HepG2 (cell line): Measurements from ENCODE around the gene GALNT11. TPM values are rescaled to one million over a fixed set of nuclear protein-coding genes. Genes with fewer than 3 reads are reported as not detected.

Experiments used
- ATAC-seq: fragments of 200-7000 bp; cut with Tn5 transposase; 3 replicates; pipeline ENCODE4 v1.9.1; 2020; ENCODE audit warnings: mild to moderate bottlenecking, moderate library complexity
- BruUV-seq: library from RNA; stranded (reverse); fragments of 400-500 nt; replicated peaks from 2 replicates; lab custom pipeline; 2021; lab: Mats Ljungman, UMichigan
- CTCF ChIA-PET: fragments of 300-600 bp; formaldehyde crosslinking; extraction: SDS; loops from one replicate; lab custom pipeline; 2021; ENCODE audit warnings: low total read pairs, inconsistent platforms, low intra/inter-chr PET ratio; lab: Yijun Ruan, JAX
- POLR2A ChIA-PET: fragments of 350-600 bp; sonication (Branson Sonifier 250); formaldehyde crosslinking; loops from one replicate; lab custom pipeline; 2020; ENCODE audit warnings: antibody characterized with exemption, inconsistent platforms; lab: Yijun Ruan, JAX
- DNase-seq: peaks from one replicate; pipeline ENCODE4 v3.0.0-alpha.2; 2015; ENCODE audit warnings: low spot score
- FAIRE-seq: peaks from 3 replicates; lab custom pipeline; 2011; peaks lifted over from hg19 to GRCh38; lab: Jason Lieb, UNC
- H2AFZ ChIP-seq: one replicate; pipeline ENCODE4 v1.6.1; 2011; ENCODE audit warnings: low read length, inconsistent platforms
- H3K27ac ChIP-seq: fragments of 300-600 bp; 3 replicates; pipeline ENCODE4 v1.8.0; 2011; ENCODE audit warnings: mixed run types, mild to moderate bottlenecking, mixed read lengths, low read length, inconsistent platforms; ENCODE audit not compliant: insufficient read depth; ENCODE audit errors: extremely low read length
- H3K27me3 ChIP-seq, 2 experiments: fragments of 200-600 bp in 1 of 2; 2 replicates in 1 of 2; 3 replicates in 1 of 2; pipeline versions ENCODE4 v1.6.0 to v1.8.0; 2011; ENCODE audit warnings: low read length in 2 of 2, mild to moderate bottlenecking in 2 of 2, moderate library complexity in 2 of 2, inconsistent platforms in 1 of 2; ENCODE audit not compliant: insufficient read depth in 2 of 2, control insufficient read depth in 1 of 2
- H3K36me3 ChIP-seq, 2 experiments: fragments of 200-600 bp in 1 of 2; replicated peaks in 1 of 2; 2 replicates in 1 of 2; 3 replicates in 1 of 2; pipeline versions ENCODE4 v1.5.1 to v1.8.0; 2011; ENCODE audit warnings: low read length in 2 of 2, inconsistent platforms in 1 of 2; ENCODE audit not compliant: insufficient read depth in 2 of 2, control insufficient read depth in 1 of 2
- H3K4me1 ChIP-seq: 2 replicates; pipeline ENCODE4 v1.5.1; 2012; ENCODE audit warnings: low read length, inconsistent platforms; ENCODE audit not compliant: insufficient read depth
- H3K4me2 ChIP-seq: 2 replicates; pipeline ENCODE4 v1.6.0; 2011; ENCODE audit warnings: low read depth, low read length, inconsistent platforms
- H3K4me3 ChIP-seq, 3 experiments: fragments of 200-600 bp in 1 of 3; sonication (generic), shearing (Covaris generic) in 1 of 3; replicated peaks in 1 of 3; 2 replicates each; pipeline ENCODE4 v1.5.1; 2011 to 2016; ENCODE audit warnings: low read length in 3 of 3, inconsistent platforms in 2 of 3, low read depth in 2 of 3, mild to moderate bottlenecking in 2 of 3, control low read depth in 1 of 3, mixed read lengths in 1 of 3; ENCODE audit not compliant: insufficient read depth in 1 of 3
- H3K79me2 ChIP-seq: one replicate; pipeline ENCODE4 v1.6.1; 2011; ENCODE audit warnings: low read length, inconsistent platforms; ENCODE audit not compliant: insufficient read depth
- H3K9ac ChIP-seq: 2 replicates; pipeline ENCODE4 v1.6.0; 2011; ENCODE audit warnings: mild to moderate bottlenecking, low read depth, low read length, inconsistent platforms; ENCODE audit not compliant: insufficient read depth
- H3K9me3 ChIP-seq: 2 replicates; pipeline ENCODE4 v1.5.1; 2012; ENCODE audit warnings: mild to moderate bottlenecking, low read length
- H4K20me1 ChIP-seq: 2 replicates; pipeline ENCODE4 v1.6.0; 2011; ENCODE audit warnings: inconsistent platforms, mild to moderate bottlenecking, low read length, moderate library complexity; ENCODE audit not compliant: insufficient read depth
- ATM ChIP-seq: fragments of 450-650 bp; IDR thresholded peaks from 2 replicates; pipeline ENCODE4 v1.7.1; 2017; ENCODE audit warnings: mild to moderate bottlenecking, borderline replicate concordance
- BORCS8-MEF2B ChIP-seq: sonication (generic); formaldehyde crosslinking; IDR thresholded peaks from 2 replicates; pipeline ENCODE4 v1.8.0; 2022; ENCODE audit warnings: mild to moderate bottlenecking, missing genetic modification reagents
- ISX ChIP-seq: sonication (generic); formaldehyde crosslinking; conservative IDR thresholded peaks from 2 replicates; pipeline ENCODE4 v1.5.0; 2020; ENCODE audit warnings: missing genetic modification reagents
- KAT2B ChIP-seq: fragments of 150-350 bp; IDR thresholded peaks from 2 replicates; pipeline ENCODE4 v1.6.1; 2014; ENCODE audit warnings: low read depth, low read length, borderline replicate concordance
- NAIF1 ChIP-seq: sonication (generic); formaldehyde crosslinking; IDR thresholded peaks from 2 replicates; pipeline ENCODE4 v1.5.0; 2020; ENCODE audit warnings: mild to moderate bottlenecking, missing genetic modification reagents, borderline replicate concordance
- NR1H2 ChIP-seq: sonication (generic); formaldehyde crosslinking; IDR thresholded peaks from 2 replicates; pipeline ENCODE4 v1.8.1; 2022; ENCODE audit warnings: low read depth, missing genetic modification reagents, borderline replicate concordance
- PTBP1 ChIP-seq: fragments of 200-400 bp; formaldehyde crosslinking; IDR thresholded peaks from 2 replicates; pipeline ENCODE4 v1.6.1; 2018; ENCODE audit warnings: low read length, low read depth; ENCODE audit not compliant: poor library complexity, severe bottlenecking
- SAFB2 ChIP-seq: sonication (generic); formaldehyde crosslinking; IDR thresholded peaks from 2 replicates; pipeline ENCODE4 v1.5.1; 2020; ENCODE audit warnings: missing genetic modification reagents, low read depth, mild to moderate bottlenecking, borderline replicate concordance
- SOX13 ChIP-seq, 3 experiments: fragments of 450-650 bp in 1 of 3; sonication (generic) in 1 of 3; formaldehyde crosslinking in 1 of 3; IDR thresholded peaks in 2 of 3; conservative IDR thresholded peaks in 1 of 3; 2 replicates each; pipeline versions ENCODE4 v1.5.0 to v1.6.1; 2016 to 2020; ENCODE audit warnings: antibody characterized with exemption in 1 of 3, mild to moderate bottlenecking in 1 of 3, missing compliant biosample characterization in 1 of 3, missing genetic modification reagents in 1 of 3, moderate library complexity in 1 of 3
- SP2 ChIP-seq: sonication (generic); formaldehyde crosslinking; IDR thresholded peaks from 2 replicates; pipeline ENCODE4 v1.5.1; 2020; ENCODE audit warnings: mild to moderate bottlenecking, missing genetic modification reagents
- SRY ChIP-seq: sonication (generic); formaldehyde crosslinking; IDR thresholded peaks from 2 replicates; pipeline ENCODE4 v1.8.0; 2022; ENCODE audit warnings: mild to moderate bottlenecking, missing genetic modification reagents
- TIGD3 ChIP-seq: sonication (generic); formaldehyde crosslinking; IDR thresholded peaks from 2 replicates; pipeline ENCODE4 v1.5.1; 2020; ENCODE audit warnings: mild to moderate bottlenecking, missing genetic modification reagents, borderline replicate concordance
- ZBTB38 ChIP-seq: sonication (generic); formaldehyde crosslinking; IDR thresholded peaks from 2 replicates; pipeline ENCODE4 v1.5.1; 2020; ENCODE audit warnings: mild to moderate bottlenecking, missing genetic modification reagents
- ZEB1 ChIP-seq: IDR thresholded peaks from 2 replicates; pipeline ENCODE4 v1.6.1; 2012; ENCODE audit warnings: mild to moderate bottlenecking, low read depth, inconsistent platforms; ENCODE audit not compliant: insufficient replicate concordance
- ZNF138 ChIP-seq: sonication (generic); formaldehyde crosslinking; IDR thresholded peaks from 2 replicates; pipeline ENCODE4 v1.5.0; 2020; ENCODE audit warnings: mild to moderate bottlenecking, low read depth, missing genetic modification reagents
- ZNF24 ChIP-seq: fragments of 450-650 bp; IDR thresholded peaks from 2 replicates; pipeline ENCODE4 v1.6.1; 2017; ENCODE audit warnings: antibody characterized with exemption, mild to moderate bottlenecking
- WGBS: methylation state at CpG from one replicate; pipeline ENCODE4 v1.1.6; 2017; ENCODE audit warnings: low lambda C conversion rate; 5-methylcytosine and 5-hydroxymethylcytosine counted together
- in situ Hi-C: cut with HindIII; loops from 2 replicates; pipeline ENCODE4 v1.10.0; 2017; ENCODE audit warnings: low pct_unique_long_range_greater_than_20kb; ENCODE audit not compliant: extremely low pct_ligation_motif_present
- intact Hi-C: fragments of 100-400 bp; cut with micrococcal nuclease; formaldehyde crosslinking; loops from one replicate; pipeline ENCODE4 v1.10.0; 2022; ENCODE audit not compliant: unreplicated experiment
- polyA plus RNA-seq, 8 experiments: library from polyadenylated mRNA; depleted of rRNA in 3 of 8; stranded (reverse) in 7 of 8; unstranded in 1 of 8; fragments of >200 nt; fragmentation: Illumina TruSeq in 4 of 8; extraction: Trizol in 4 of 8; gene quantifications; 2 replicates each; pipeline versions ENCODE4 v1.2.1 to v1.2.3, GENCODE V29; 2011 to 2016; ENCODE audit warnings: low read depth in 4 of 8, missing spikeins in 1 of 8, mixed read lengths in 1 of 8; ENCODE audit not compliant: insufficient read depth in 1 of 8
- total RNA-seq, 5 experiments: library from RNA; depleted of rRNA; stranded (reverse); fragments of >200 nt; fragmentation: Illumina TruSeq; extraction: Trizol; gene quantifications; 2 replicates each; pipeline ENCODE4 v1.2.3, GENCODE V29; 2016; ENCODE audit warnings: low read depth in 1 of 5
- TF ChIP-seq, protein P1 (sequence below): sonication (generic); formaldehyde crosslinking; IDR thresholded peaks from 2 replicates; pipeline ENCODE4 v1.4.0; 2020; ENCODE audit warnings: mild to moderate bottlenecking, missing genetic modification reagents
- TF ChIP-seq, protein P2 (sequence below): IDR thresholded peaks from 2 replicates; pipeline ENCODE4 v1.6.1; 2012; ENCODE audit warnings: inconsistent platforms
- TF ChIP-seq, protein P3 (sequence below): sonication (generic); formaldehyde crosslinking; IDR thresholded peaks from 2 replicates; pipeline ENCODE4 v1.5.0; 2020; ENCODE audit warnings: missing genetic modification reagents, mild to moderate bottlenecking, borderline replicate concordance

GALNT11 gene
- total and polyA plus RNA-seq, 2 of the 13 experiments (the other 11 are each of a cell fraction or from before 2014, with no cell fraction given) = 9.3 to 16.3 TPM

DNA sequence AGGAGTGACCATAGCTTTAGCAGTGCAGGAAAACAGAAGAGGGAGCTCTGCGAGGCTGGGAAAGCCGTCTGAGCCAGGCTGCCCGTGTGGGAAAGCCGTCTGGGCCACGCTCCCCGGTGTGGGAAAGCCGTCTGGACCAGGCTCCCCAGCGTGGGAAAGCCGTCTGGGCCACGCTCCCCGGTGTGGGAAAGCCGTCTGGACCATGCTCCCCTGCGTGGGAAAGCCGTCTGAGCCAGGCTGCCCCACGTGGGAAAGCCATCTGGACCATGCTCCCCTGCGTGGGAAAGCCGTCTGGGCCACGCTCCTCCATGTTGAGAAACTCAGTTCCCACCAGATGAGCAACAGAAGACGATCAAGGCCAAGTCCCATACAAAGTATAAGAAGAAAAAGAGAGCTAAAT is 101.8 kb downstream of the GALNT11 start:
- no peak overlapping the region for H3K9ac ChIP-seq
- FAIRE-seq (no peak), ATAC-seq (no peak), DNase-seq (no peak)
- intact Hi-C loops (no loop called here), in situ Hi-C loops (no loop called here)
- POLR2A ChIA-PET = no interaction called here
- CTCF ChIA-PET = no interaction called here
- H3K27me3 ChIP-seq = no peaks in the 10 kb centered on the region
- H3K4me3 ChIP-seq = no peak overlapping the region
- BruUV-seq = no TSS peak
- no peak overlapping the region for H2AFZ ChIP-seq
- peaks cover 5 to 30% of the 10 kb centered on the region in 2 experiments for H3K36me3 ChIP-seq
- H3K27ac ChIP-seq = no peak overlapping the region
- H3K4me1 ChIP-seq = no peaks in the 10 kb centered on the region
- no peaks in the 10 kb centered on the region for H3K79me2 ChIP-seq
- no peaks in the 10 kb centered on the region for H3K9me3 ChIP-seq
- no peak overlapping the region for H3K4me2 ChIP-seq
- 87% methylated on average over 12 of the region's 19 CpGs for WGBS
- H4K20me1 ChIP-seq = no peaks in the 10 kb centered on the region
- TF ChIP-seq NAIF1 = no peak
- no peak for TF ChIP-seq TIGD3 (CRISPR knock-in tag)
- TF ChIP-seq, protein P1, sequence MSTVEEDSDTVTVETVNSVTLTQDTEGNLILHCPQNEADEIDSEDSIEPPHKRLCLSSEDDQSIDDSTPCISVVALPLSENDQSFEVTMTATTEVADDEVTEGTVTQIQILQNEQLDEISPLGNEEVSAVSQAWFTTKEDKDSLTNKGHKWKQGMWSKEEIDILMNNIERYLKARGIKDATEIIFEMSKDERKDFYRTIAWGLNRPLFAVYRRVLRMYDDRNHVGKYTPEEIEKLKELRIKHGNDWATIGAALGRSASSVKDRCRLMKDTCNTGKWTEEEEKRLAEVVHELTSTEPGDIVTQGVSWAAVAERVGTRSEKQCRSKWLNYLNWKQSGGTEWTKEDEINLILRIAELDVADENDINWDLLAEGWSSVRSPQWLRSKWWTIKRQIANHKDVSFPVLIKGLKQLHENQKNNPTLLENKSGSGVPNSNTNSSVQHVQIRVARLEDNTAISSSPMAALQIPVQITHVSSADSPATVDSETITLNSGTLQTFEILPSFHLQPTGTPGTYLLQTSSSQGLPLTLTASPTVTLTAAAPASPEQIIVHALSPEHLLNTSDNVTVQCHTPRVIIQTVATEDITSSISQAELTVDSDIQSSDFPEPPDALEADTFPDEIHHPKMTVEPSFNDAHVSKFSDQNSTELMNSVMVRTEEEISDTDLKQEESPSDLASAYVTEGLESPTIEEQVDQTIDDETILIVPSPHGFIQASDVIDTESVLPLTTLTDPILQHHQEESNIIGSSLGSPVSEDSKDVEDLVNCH (CRISPR knock-in tag) = no peak
- TF ChIP-seq SP2 (CRISPR knock-in tag) = no peak
- TF ChIP-seq, protein P2, sequence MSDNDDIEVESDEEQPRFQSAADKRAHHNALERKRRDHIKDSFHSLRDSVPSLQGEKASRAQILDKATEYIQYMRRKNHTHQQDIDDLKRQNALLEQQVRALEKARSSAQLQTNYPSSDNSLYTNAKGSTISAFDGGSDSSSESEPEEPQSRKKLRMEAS = no peak
- TF ChIP-seq ZBTB38 (CRISPR knock-in tag) = no peak
- no peak for TF ChIP-seq SAFB2 (CRISPR knock-in tag)
- no peak for TF ChIP-seq ZNF138
- TF ChIP-seq NR1H2 (CRISPR knock-in tag) = no peak
- TF ChIP-seq KAT2B = no peak
- no peak for TF ChIP-seq SRY (CRISPR knock-in tag)
- TF ChIP-seq ATM = no peak
- TF ChIP-seq, protein P3, sequence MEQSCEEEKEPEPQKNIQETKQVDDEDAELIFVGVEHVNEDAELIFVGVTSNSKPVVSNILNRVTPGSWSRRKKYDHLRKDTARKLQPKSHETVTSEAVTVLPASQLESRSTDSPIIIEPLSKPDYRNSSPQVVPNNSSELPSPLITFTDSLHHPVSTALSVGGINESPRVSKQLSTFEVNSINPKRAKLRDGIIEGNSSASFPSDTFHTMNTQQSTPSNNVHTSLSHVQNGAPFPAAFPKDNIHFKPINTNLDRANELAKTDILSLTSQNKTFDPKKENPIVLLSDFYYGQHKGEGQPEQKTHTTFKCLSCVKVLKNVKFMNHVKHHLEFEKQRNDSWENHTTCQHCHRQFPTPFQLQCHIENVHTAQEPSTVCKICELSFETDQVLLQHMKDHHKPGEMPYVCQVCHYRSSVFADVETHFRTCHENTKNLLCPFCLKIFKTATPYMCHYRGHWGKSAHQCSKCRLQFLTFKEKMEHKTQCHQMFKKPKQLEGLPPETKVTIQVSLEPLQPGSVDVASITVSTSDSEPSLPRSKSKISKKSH (CRISPR knock-in tag) = no peak
- no peak for TF ChIP-seq SOX13 (IDR thresholded peaks at IDR 0.05)
- TF ChIP-seq SOX13 (CRISPR knock-in tag; conservative IDR thresholded peaks at IDR 0.05 in 1 of 2, IDR thresholded peaks at IDR 0.05 in 1 of 2) = no peak
- TF ChIP-seq ISX (CRISPR knock-in tag) = no peak
- no peak for TF ChIP-seq PTBP1
- TF ChIP-seq BORCS8-MEF2B (CRISPR knock-in tag) = no peak
- TF ChIP-seq ZEB1 = no peak
- TF ChIP-seq ZNF24 = no peak
